ENCODE data around the gene RPL13.
"Not testable (repeated sequence)": the region's sequence is repeated elsewhere in the genome, so short reads cannot be mapped to it uniquely, and the experiment has no call there.

The RPL13 gene

GRCh38 chr16:89582614-89583196, 22.2 kb downstream of the RPL13 start:
- no peak for DNase-seq (ENCODE audit: extremely low read depth, low read depth)
- TF ChIP-seq CTCF (IDR thresholded peaks at IDR 0.05; ENCODE audit: low read depth, low read length), result no peak

- DNase-seq (ENCODE audit: extremely low read depth, low read depth), result no peak
- TF ChIP-seq CTCF (IDR thresholded peaks at IDR 0.05; ENCODE audit: low read depth, low read length), result no peak
Measured at GRCh38 chr16:89583197-89583894, 22.9 kb downstream of the RPL13 start.

GRCh38 chr16:89583895-89584644, 23.6 kb downstream of the RPL13 start:
- no peak for DNase-seq (ENCODE audit: extremely low read depth, low read depth)
- TF ChIP-seq CTCF (IDR thresholded peaks at IDR 0.05; ENCODE audit: low read depth, low read length), result no peak

- no peak for DNase-seq (ENCODE audit: extremely low read depth, low read depth)
Measured at GRCh38 chr16:89584768-89585549, 24.5 kb downstream of the RPL13 start.

GRCh38 chr16:89586218-89586617, 25.7 kb downstream of the RPL13 start:
- TF ChIP-seq CTCF (IDR thresholded peaks at IDR 0.05; ENCODE audit: low read depth, low read length), result no peak
- no peak for DNase-seq (ENCODE audit: extremely low read depth, low read depth)

More at GRCh38 chr16:89584768-89585549, 24.5 kb downstream of the RPL13 start:
- no peak for TF ChIP-seq CTCF (IDR thresholded peaks at IDR 0.05; ENCODE audit: low read depth, low read length)

- TF ChIP-seq CTCF (IDR thresholded peaks at IDR 0.05; ENCODE audit: low read depth, low read length), result no peak
- no peak for DNase-seq (ENCODE audit: extremely low read depth, low read depth)
Measured at GRCh38 chr16:89586853-89587252, 26.4 kb downstream of the RPL13 start.

GRCh38 chr16:89587676-89588075, 27.2 kb downstream of the RPL13 start:
- not testable (repeated sequence) for DNase-seq (ENCODE audit: extremely low read depth, low read depth)
